Cardiac septum (tissue), 1 donor: ENCODE results near the gene CDHR5. TPM values are rescaled to one million over a fixed set of nuclear protein-coding genes. Genes with fewer than 3 reads are reported as not detected.
"Not testable (repeated sequence)": the region's sequence is repeated elsewhere in the genome, so short reads cannot be mapped to it uniquely, and the experiment has no call there.

Source experiments
- DNase-seq: peaks from one replicate; pipeline ENCODE4 v3.0.0-alpha.2; 2020; ENCODE audit warnings: low spot score
- intact Hi-C: fragments of 100-400 bp; cut with DNase I; formaldehyde crosslinking; loops from one replicate; pipeline ENCODE4 v1.14.0; 2022
- long read RNA-seq: library from polyadenylated mRNA; unstranded; transcript quantifications from one replicate; pipeline ENCODE4 v2.0.0, GENCODE V29; 2021
- total RNA-seq: library from RNA; stranded (reverse); fragmentation: NEBNext Ultra II Directional; extraction: Animal tissue kit (Norgen Biotek cat#: 25700); gene quantifications from one replicate; pipeline ENCODE4 v1.2.1, GENCODE V29; 2021
- donor health status: DM: no; HTN: no; CAD: no.

Gene CDHR5, protein sequence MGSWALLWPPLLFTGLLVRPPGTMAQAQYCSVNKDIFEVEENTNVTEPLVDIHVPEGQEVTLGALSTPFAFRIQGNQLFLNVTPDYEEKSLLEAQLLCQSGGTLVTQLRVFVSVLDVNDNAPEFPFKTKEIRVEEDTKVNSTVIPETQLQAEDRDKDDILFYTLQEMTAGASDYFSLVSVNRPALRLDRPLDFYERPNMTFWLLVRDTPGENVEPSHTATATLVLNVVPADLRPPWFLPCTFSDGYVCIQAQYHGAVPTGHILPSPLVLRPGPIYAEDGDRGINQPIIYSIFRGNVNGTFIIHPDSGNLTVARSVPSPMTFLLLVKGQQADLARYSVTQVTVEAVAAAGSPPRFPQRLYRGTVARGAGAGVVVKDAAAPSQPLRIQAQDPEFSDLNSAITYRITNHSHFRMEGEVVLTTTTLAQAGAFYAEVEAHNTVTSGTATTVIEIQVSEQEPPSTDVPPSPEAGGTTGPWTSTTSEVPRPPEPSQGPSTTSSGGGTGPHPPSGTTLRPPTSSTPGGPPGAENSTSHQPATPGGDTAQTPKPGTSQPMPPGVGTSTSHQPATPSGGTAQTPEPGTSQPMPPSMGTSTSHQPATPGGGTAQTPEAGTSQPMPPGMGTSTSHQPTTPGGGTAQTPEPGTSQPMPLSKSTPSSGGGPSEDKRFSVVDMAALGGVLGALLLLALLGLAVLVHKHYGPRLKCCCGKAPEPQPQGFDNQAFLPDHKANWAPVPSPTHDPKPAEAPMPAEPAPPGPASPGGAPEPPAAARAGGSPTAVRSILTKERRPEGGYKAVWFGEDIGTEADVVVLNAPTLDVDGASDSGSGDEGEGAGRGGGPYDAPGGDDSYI
- not detected for total RNA-seq
- long read RNA-seq = 0 reads

DNA sequence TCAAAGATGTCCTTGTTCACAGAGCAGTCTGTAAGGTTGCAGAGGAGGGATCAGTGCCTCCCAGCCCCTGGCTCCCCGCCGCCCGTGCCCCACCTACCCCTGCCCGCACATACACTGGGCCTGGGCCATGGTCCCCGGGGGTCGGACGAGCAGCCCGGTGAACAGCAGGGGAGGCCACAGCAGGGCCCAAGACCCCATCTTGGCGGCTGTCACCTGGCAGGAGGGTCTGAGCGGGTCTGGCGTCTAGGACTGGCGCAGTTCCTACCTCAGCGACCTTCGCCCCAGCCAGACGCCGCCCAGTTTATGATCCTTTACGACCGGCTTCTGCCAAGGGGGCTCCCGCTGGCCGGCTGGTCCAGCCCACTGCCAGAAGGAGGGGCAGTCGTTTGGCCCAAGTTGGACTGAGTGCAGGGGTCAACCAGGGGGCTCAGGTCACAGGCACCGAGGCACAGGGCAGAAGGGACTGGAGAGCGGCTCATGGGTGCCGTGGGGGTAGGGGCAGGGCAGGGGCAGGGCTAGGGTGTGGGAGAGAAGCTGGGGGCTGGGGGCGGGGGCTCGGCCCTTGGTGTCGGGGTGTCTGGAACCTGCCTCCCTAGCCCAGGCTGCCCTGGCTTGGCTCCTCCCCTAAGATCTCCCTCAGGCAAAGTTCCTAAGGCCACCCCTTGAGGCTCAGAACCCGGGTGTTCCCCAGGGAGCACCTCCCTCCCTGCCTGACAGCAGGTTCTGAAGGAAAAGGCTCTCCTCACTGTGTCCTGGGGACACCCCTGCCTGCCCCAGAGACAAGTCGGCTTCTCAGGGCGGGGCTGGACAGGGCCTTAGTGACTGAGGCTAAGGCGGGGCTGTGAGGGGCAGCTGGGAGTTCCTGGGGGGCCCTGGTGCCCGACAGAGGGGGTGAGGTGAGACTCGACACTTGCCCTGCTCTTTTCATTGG lies at the start of gene CDHR5:
Gene CDHR5 (minus strand): TSS at position 251 of the 931 bp plus-strand sequence. CDS start 53 bp downstream, at position 198.
- no peak for DNase-seq
- intact Hi-C loops = no loop called here

DNA sequence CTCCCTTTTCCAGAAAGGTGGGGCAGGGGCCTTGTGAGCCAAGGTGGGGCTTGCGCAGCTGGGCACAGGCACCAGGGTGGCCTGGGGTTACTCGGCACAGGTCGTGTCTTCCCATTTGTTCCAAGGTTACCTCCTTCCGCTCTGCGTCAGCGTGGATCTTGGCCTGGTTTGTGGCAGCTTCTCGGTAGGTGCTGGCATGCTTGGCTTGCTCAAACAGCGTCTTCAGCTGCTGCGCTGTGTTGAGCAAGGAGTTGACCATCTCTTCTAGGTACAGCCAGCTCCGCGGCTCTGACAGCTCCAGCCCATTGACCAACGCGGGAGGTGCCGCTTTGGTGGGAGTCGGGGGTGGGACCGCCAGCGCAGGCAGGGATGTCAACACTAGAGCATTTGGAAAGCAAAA lies 49.7 kb upstream of the CDHR5 start:
- intact Hi-C loops = no loop called here
- DNase-seq = no peak

DNA sequence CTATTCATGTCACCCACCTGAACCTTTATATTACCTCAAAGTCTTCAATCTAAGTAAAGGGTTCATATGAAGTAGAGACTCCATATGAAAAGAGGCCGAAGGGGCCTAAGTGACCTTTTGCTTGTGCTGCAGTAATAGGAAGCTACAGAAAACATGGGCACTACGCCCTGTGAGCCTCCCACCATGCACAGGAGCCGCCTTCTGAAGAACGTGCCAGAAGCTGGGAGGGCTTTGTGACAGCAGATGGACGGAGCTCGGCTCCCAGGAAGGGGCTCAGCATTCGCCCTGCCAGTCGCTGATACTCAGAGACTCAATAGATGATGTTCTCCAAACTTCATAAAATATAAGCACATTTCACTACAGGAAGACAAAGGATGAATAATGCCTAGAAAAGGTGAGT lies 49.1 kb upstream of the CDHR5 start:
- intact Hi-C loops = no loop called here
- DNase-seq = no peak

DNA sequence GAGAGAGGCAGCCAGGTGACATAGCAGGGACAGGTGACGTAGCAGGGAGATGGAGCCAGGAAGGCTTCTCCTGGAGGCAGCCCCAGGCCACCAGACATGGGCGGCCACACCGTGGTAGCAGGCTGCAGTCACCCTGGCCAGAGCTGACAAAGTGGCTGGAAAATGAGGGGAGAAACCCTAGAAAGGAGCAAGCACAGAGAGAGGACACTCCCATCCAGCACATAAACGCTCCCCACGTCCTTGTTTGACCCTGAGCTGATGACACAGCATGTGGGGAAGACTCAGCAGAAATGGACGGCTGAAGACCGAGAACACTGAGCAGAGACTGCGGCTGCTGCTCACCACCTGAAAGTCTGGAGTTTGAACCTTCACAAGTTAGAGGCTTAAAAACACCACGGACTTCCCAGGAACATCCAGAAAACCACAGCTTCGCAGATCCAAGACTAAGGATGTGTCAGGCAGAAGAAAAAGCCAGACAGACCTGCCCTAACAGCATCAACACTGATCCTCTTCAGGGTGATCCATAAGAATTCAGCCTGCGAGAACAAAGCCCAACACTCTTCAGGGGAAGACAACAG lies 41.0 kb upstream of the CDHR5 start:
- intact Hi-C loops = no loop called here
- no peak for DNase-seq

DNA sequence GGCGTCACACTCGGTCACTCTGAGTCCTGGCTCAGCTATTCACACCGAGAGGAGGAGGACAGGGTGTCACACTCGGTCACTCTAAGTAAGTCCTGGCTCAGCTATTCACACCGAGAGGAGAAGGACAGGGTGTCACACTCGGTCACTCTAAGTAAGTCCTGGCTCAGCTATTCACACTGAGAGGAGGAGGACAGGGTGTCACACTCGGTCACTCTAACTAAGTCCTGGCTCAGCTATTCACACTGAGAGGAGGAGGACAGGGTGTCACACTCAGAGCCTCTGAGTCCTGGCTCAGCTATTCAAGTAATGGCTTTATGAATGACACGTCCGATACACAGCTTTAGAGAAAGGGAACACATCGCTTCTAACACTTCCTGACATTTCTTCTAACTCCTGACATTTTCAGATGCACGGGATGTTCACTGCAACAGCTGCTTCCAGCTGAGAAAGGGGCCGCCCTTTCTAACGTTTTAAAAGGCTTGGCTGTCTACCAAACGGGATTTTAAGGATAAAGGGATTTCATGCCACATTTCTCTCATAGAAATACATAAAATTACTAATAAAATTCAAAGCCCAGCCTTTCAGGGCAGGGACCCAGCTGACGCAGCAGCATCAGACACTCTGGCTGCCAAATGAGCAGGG lies 40.4 kb upstream of the CDHR5 start:
- no peak for DNase-seq
- intact Hi-C loops = no loop called here

DNA sequence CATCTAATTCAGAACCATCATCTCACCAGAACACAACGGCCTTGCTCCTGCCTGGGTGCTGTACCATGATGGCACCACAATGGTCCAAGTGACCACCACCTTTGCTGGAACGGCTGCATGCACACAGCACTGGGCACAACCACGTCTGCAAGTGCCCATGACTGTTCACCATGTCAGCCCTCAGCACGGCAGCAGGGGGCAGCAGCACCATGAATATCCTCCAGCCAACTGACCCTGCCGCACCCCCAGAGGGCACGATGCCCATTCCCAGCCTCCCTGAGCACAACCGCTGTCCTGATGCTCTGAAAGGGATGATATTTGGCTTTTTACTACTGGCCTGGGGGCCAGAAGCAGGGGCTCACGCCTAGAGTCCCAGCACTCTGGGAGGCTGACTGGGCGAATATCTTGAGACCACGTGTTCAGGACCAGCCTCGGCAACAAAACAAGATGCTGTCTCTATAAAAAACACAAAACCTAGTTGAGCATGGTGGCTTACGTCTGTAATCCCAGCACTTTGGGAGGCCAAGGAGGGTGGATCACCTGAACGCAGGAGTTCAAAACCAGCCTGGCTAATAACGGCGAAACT lies 38.0 kb upstream of the CDHR5 start:
- intact Hi-C loops = loop anchor here (2.0 kb wide), 1 partner anchor 66 kb away; no protein-coding TSS in a partner anchor
- no peak for DNase-seq

DNA sequence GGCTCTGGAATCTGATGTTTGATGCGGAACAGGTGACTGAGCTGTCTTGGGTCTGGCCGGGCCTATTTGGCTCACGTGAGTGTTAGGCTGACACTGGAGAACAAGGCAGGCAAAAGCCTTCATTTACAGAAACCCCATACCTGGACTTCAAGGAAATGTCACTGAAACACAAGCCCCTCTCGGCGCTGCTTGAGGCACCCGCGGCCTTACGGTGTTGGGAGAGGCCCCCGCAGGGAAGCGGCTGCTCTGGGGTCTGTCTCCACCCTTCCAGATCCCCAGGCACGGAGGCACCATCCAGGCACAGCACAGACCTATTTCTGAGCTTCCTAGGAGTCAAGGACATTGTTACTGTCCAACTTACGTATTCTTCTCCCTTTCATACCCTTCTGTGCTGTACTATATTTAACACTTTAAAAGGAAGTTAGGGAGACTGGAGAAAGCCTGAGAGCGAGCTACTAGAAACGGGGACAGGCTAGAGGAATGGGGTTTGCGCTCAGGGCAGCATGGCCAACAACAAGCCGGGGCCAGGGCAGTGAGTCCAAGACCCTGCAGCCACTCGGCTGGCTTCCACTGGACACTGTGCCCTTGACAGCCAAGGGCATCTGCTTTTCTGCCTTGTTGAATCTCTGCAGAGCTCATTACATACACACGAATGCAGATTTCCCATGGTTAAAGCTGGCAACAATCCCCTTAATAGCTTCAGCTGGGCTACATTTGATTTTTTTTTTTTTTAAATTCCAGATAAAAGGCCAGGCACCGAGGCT lies 36.1 kb upstream of the CDHR5 start:
- intact Hi-C loops = no loop called here
- DNase-seq = no peak

DNA sequence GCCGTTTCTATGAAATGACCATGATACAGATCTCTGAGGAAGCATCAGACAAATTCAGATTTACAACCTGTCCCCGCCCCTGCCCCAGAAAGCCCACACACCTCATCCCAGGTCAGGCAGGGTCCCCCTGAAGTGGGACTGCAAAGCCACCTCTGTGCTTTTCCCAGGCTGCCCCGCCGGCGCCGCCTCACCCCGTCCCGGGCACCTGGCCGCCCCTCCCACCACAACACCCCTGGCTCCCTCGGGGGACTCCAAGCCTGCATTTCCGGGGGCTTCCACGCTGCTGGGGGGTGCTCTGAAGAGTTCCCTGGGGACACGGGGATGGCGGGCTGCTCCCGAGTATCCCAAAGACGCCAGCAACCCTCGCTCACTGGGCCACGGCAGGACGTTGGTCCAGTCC lies 35.5 kb upstream of the CDHR5 start:
- intact Hi-C loops = no loop called here
- no peak for DNase-seq

DNA sequence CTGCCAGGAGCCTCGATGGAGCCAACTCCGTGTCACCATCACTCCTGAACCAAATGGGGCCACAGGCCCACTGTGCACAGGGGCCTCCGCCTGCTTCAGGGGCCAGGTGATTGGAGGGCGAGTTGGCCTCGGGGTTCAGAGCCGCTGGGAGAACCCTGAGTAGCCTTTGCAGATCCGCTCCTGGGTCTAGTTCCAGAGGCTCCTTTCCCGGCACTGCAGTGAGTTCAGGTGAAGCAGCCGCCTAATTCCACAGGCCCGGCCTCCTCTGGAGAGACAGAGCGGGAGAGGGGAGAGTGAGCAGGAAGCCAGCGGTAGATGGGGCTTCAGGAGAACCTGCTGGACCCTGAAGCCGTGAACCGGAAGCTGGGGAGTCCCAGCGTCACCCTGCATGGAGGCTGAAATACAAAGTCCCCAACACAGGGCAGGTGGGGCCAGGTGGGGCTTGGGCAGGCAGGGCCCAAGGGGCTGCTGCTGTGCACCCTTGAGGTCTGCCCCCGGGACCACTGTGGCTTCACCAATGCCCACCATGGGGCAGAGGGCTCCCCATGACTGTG lies 34.9 kb upstream of the CDHR5 start:
- DNase-seq = no peak
- intact Hi-C loops = no loop called here

DNA sequence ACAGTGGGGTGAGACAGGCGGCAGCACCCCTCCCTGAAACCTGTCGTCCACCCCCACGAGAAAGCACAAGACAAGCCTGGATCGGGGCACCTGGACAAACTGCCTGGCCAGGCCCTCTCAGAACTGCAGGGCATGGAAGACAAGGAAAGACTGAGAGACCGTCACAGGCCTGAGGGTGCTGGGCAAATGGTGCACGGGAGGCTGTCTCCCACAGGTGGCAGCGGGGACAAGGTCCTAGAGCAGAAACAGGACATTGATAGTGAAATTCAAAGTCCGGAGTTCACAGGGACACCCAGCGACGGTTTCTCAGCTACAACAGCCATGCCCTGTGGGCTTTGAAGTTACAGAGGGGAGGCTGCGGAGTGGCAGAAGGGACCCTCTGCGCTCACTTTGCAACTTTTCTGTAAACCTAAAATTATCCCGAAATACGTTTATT lies 33.0 kb upstream of the CDHR5 start:
- intact Hi-C loops = no loop called here
- no peak for DNase-seq

DNA sequence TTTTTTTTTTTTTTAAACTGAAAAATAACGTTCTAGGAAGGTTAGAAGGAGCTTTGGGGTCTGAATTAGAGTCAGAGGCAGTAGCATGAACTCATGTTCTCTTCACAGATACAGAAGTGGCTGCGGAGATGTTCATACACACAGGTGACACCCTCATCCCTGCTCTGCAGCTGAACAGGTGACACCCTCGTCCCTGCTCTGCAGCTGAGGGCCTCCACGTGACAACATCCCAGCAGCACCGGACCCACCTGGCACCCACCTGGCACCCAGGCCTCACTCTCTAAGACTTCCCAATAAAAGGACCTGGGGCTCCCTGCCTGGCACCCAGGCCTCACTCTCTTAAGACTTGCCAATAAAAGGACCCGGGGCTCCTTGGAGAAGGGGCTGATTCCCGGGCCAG lies 32.1 kb upstream of the CDHR5 start:
- intact Hi-C loops = no loop called here
- DNase-seq = no peak

DNA sequence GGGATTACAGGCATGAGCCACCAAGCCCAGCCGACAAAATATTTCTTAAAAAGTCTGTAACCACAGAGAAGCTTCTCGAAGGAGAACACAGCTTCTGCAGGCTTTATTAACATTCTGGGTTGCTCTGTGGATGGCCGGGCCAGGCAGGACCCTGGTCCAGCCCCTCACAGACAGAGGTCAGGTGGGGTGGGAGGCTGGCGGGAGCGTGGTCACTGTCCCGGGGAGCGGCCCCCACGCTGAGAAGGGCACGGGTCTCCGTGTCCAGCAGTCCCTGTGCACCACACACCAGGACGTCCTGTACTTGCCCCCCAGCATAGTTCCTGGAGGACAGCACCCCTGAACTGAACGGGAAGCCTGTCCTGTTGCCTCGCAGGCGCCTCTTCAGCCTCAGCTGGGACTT lies 31.7 kb upstream of the CDHR5 start:
- no peak for DNase-seq
- intact Hi-C loops = no loop called here

DNA sequence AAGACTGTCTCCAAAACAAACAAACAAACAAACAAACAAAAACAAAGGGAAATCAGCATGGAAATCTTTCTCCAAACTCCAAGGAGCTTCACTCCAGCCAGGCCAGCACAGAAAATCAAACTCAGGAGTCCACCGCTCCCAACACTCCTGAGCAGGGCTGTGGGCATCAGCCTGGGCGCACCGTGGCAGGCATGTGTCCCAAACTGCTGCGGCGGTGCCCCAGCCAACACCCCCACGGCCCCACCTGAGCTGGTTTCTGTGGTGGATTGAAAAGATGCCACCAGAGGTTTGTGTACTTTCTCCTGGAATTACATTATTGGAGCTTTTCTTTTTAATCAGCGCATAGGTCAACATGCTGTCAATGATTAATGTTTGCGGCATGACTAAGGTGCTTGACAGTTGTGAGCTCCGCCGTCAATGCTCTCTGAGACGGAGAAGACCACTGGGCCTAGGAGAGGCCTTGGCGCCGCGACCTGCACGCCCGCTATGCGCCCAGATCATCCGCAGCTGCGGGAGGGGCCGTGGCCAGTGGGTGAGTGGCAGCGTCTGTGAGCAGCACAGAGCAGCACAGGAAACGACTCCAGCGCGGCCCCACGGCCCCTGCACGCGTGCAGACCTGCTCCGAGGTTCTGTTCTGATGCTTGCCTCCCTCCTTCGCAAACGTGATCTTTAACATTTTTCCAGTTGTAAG lies 30.4 kb upstream of the CDHR5 start:
- no peak for DNase-seq
- intact Hi-C loops = no loop called here

DNA sequence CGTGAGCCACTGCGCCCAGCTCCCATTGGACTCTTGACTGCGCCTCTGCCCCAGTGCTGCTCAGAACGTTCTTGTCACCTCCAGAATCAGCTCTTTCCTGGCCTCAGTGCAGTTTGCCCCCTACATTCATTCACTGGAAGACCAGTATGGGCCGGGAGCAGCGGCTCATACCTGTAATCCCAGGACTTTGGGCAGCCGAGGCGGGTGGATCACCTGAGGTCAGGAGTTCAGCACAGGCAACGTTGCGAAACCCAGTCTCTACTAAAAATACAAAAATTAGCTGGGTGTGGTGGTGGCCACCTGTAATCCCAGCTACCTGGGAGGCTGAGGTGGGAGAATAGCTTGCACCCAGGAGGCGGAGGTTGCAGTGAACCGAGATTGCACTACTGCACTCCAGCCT lies 29.7 kb upstream of the CDHR5 start:
- intact Hi-C loops, DNase-seq: not testable (repeated sequence)

DNA sequence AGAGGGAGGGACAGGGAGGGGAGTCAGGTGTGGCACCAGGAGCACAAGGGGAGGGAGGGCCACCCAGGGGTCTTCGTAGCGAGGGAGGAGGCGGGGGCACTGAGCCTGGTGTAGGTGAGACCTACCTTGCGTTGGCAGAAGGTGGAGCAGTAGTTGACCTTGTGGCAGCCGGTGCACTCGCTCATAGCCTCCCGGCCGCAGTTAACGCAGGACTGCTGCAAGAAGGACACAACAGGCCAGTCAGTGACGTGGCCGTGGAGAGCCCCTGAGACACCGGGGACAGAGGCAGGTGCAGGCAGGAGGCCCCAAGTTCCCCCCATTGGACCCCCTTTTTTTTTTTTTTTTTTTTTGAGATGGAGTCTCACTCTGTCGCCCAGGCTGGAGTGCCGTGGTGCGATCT lies 29.1 kb upstream of the CDHR5 start:
- no peak for DNase-seq

DNA sequence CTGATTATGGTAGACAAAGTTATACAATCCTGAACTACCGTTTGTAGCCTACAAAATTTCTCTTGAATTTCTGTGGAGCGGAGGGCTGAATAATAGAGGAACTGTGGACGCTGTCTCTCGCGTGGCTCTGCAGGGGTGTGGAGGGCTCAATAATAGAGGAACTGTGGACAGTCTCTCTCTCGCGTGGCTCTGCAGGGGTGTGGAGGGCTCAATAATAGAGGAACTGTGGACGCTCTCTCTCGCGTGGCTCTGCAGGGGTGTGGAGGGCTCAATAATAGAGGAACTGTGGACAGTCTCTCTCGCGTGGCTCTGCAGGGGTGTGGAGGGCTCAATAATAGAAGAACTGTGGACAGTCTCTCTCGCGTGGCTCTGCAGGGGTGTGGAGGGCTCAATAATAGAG lies 28.4 kb upstream of the CDHR5 start:
- DNase-seq, intact Hi-C loops: not testable (repeated sequence)

More for the DNA sequence above, 29.1 kb upstream of the CDHR5 start:
- intact Hi-C loops = no loop called here

DNA sequence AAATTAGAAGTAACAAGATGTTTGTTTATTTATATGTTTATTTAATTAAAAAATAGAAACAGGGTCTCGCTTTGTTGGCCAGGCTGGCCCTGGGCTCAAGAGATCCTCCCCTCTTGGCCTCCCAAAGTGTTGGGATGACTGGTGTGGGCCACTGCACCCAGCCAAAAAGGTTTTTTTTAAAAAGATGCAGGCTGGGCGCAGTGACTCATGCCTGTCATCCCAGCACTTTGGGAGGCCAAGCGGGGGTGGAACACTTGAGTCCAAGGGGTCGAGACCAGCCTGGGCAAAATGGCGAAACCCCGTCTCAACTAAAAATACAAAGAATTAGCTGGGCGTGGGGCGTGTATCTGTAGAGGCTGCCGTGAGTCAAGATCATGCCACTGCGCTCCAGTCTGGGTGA lies 25.7 kb upstream of the CDHR5 start:
- no peak for DNase-seq

More for the DNA sequence above, 25.7 kb upstream of the CDHR5 start:
- intact Hi-C loops = no loop called here
